Pancreas (tissue), 10 donors: ENCODE results near the gene ISCA2. TPM values are rescaled to one million over a fixed set of nuclear protein-coding genes. Genes with fewer than 3 reads are reported as not detected.

Experiments
- ATAC-seq, 4 donors: fragments of 200-7000 bp; cut with Tn5 transposase; one replicate each; pipeline versions ENCODE4 v1.8.0 to v1.9.1; 2020; ENCODE audit warnings: mild to moderate bottlenecking in 4 of 4, moderate library complexity in 4 of 4
- DNase-seq, 6 donors: peaks; one replicate each; pipeline ENCODE4 v3.0.0-alpha.2; 2020
- FAIRE-seq: peaks from 2 replicates; lab custom pipeline; 2012; peaks lifted over from hg19 to GRCh38; lab: Jason Lieb, UNC
- H3K27ac ChIP-seq, 4 donors: fragments of 200-600 bp; sonication (generic); 1 replicate in 3 of 4; 2 replicates in 1 of 4; pipeline versions ENCODE4 v1.5.0 to v1.8.0; 2020
- H3K27me3 ChIP-seq, 4 donors: fragments of 200-600 bp; one replicate each; pipeline ENCODE4 v1.8.0; 2021
- H3K36me3 ChIP-seq, 3 donors: fragments of 200-600 bp; sonication (generic) in 1 of 3; one replicate each; pipeline versions ENCODE4 v1.5.0 to v1.8.0; 2020 to 2021
- H3K4me1 ChIP-seq, 3 donors: fragments of 200-600 bp; one replicate each; pipeline ENCODE4 v1.8.0; 2021
- H3K4me3 ChIP-seq, 4 donors: fragments of 200-600 bp; sonication (generic) in 2 of 4; one replicate each; pipeline versions ENCODE4 v1.5.0 to v1.8.0; 2020 to 2021
- H3K9me3 ChIP-seq, 4 donors: fragments of 200-600 bp; one replicate each; pipeline ENCODE4 v1.8.0; 2021
- CTCF ChIP-seq, 4 donors: fragments of 200-600 bp; sonication (generic) in 3 of 4; IDR thresholded peaks; one replicate each; pipeline versions ENCODE4 v1.5.0 to v1.8.0; 2021; ENCODE audit warnings: antibody characterized with exemption in 4 of 4
- WGBS, 2 donors: extraction: QIAGEN DNeasy Blood & Tissue Kit; methylation state at CpG; one replicate each; pipeline ENCODE4 v1.1.7; 2013; 5-methylcytosine and 5-hydroxymethylcytosine counted together
- intact Hi-C, 3 donors: fragments of 100-400 bp; cut with DNase I; formaldehyde crosslinking; loops; one replicate each; pipeline versions ENCODE4 v1.11.1 to v1.14.2; 2022
- polyA plus RNA-seq, 2 donors: library from polyadenylated mRNA; stranded (reverse); fragments of 200-250 nt; gene quantifications; one replicate each; pipeline ENCODE4 v1.2.3, GENCODE V29; 2013
- total RNA-seq, 6 donors: library from RNA; stranded (reverse); fragmentation: NEBNext Ultra II Directional in 4 of 6; extraction: Animal tissue kit (Norgen Biotek cat#: 25700) in 4 of 6; gene quantifications; one replicate each; pipeline versions ENCODE4 v1.2.1 to v1.2.4, GENCODE V29; 2021 to 2023
- donor health status: healthy with polysubstance abuse.
- donor health status: DM: no; HTN: no; CAD: no; lungs with moderate emphysema.
- donor health status: DM: no; HTN: no; CAD: no.
- donor health status: control.
- donor health status: control.
- donor health status: Bipolar disorder and iron deficiency.
- donor health status: DM: yes; HTN: yes; CAD: no.
- donor health status: DM: no; HTN: no; CAD: no.
- donor health status: DM: no; HTN: no; CAD: no.
- donor health status: DM: yes; HTN: yes; CAD: no.

ISCA2 gene
- total and polyA plus RNA-seq, 8 donors, result 7.7 to 23.4 (median 10.0) TPM

GRCh38 chr14:74508844-74509428, 15.4 kb downstream of the ISCA2 start:
- intact Hi-C loops, result no loop called here
- H3K9me3 ChIP-seq, result no peaks in the 10 kb centered on the region
- TF ChIP-seq CTCF (IDR thresholded peaks at IDR 0.05), result no peak
- no peaks in the 10 kb centered on the region for H3K4me1 ChIP-seq
- 80 to 86% methylated on average over 12 to 13 of the region's 13 CpGs for WGBS, 2 donors
- H3K27ac ChIP-seq, result no peak overlapping the region
- H3K27me3 ChIP-seq, result no peaks in the 10 kb centered on the region
- H3K36me3 ChIP-seq, result no peaks in the 10 kb centered on the region
- H3K4me3 ChIP-seq, result no peak overlapping the region
- DNase-seq (peak in 1 of 6 donors; percentile 52), ATAC-seq (no peak), FAIRE-seq (no peak)

GRCh38 chr14:74509587-74510222, 16.1 kb downstream of the ISCA2 start:
- 89 to 96% methylated on average over 9 to 10 of the region's 10 CpGs for WGBS, 2 donors
- DNase-seq, result no peak
- no peak for ATAC-seq
- Histone ChIP-seq H3K27ac (no peak overlapping the region), H3K9me3 (no peaks in the 10 kb centered on the region), H3K27me3 (no peaks in the 10 kb centered on the region), H3K4me1 (no peaks in the 10 kb centered on the region), H3K4me3 (no peak overlapping the region), H3K36me3 (no peaks in the 10 kb centered on the region)
- FAIRE-seq, result no peak
- intact Hi-C loops, result no loop called here
- no peak for TF ChIP-seq CTCF (IDR thresholded peaks at IDR 0.05)

- Histone ChIP-seq H3K36me3 (no peaks in the 10 kb centered on the region), H3K27ac (no peak overlapping the region), H3K4me1 (no peaks in the 10 kb centered on the region), H3K4me3 (no peak overlapping the region), H3K9me3 (no peaks in the 10 kb centered on the region), H3K27me3 (no peaks in the 10 kb centered on the region)
- DNase-seq, result peak in 1 of 6 donors; percentile 47
- ATAC-seq, result no peak
- no peak for TF ChIP-seq CTCF (IDR thresholded peaks at IDR 0.05)
- 74 to 83% methylated on average over 21 of the region's 21 CpGs for WGBS, 2 donors
- no peak for FAIRE-seq
- intact Hi-C loops, result no loop called here
Measured at GRCh38 chr14:74510223-74510931, 16.8 kb downstream of the ISCA2 start.

GRCh38 chr14:74510959-74511409, 17.4 kb downstream of the ISCA2 start:
- ATAC-seq (peak in 1 of 4 donors; percentile 14), FAIRE-seq (no peak), DNase-seq (peak in 1 of 6 donors; percentile 44)
- Histone ChIP-seq H3K27ac (no peak overlapping the region), H3K4me1 (no peaks in the 10 kb centered on the region), H3K36me3 (no peaks in the 10 kb centered on the region), H3K4me3 (no peak overlapping the region), H3K27me3 (no peaks in the 10 kb centered on the region), H3K9me3 (no peaks in the 10 kb centered on the region)
- intact Hi-C loops, result no loop called here
- TF ChIP-seq CTCF (IDR thresholded peaks at IDR 0.05), result no peak
- 69 to 70% methylated on average over 10 of the region's 10 CpGs for WGBS, 2 donors
